ENCODE data around the gene PAK2. TPM values are rescaled to one million over a fixed set of nuclear protein-coding genes. Genes with fewer than 3 reads are reported as not detected.

The PAK2 gene
- total RNA-seq, 2 experiments from 2014 or later: 24.5 to 95.6 TPM

GRCh38 chr3:196875258-196875657, 135.6 kb downstream of the PAK2 start:
- no TSS peak for BruUV-seq (replicated peaks)
- CTCF ChIA-PET (ENCODE audit: unreplicated experiment): no interaction called here
- peaks cover 20% of the 10 kb centered on the region for H3K36me3 ChIP-seq (ENCODE audit: insufficient read depth, low read length)

More at GRCh38 chr3:196875258-196875657, 135.6 kb downstream of the PAK2 start:
- TF ChIP-seq CTCF (conservative IDR thresholded peaks at IDR 0.05; ENCODE audit: low read length): no peak
- no peak for TF ChIP-seq EZH2phosphoT487 (IDR thresholded peaks at IDR 0.05; ENCODE audit: borderline replicate concordance, low read depth, low read length)
- no peak overlapping the region for H3K4me2 ChIP-seq (ENCODE audit: low read length)
- H3K9me3 ChIP-seq (ENCODE audit: low read length): no peaks in the 10 kb centered on the region
- POLR2A ChIA-PET: interaction anchor here (0.7 to 1.1 kb wide), 3 partner anchors 12 to 404 kb away, joined by 3 to 8 read pairs (median 3); partner anchors contain the start of gene NCBP2
- no peak for DNase-seq (ENCODE audit: low spot score)
- no peaks in the 10 kb centered on the region for H3K4me1 ChIP-seq (ENCODE audit: insufficient read depth, low read length, poor library complexity, severe bottlenecking)
- H3K79me2 ChIP-seq (ENCODE audit: insufficient read depth, low read depth, low read length): peaks cover 98% of the 10 kb centered on the region
- intact Hi-C loops (cut with micrococcal nuclease; ENCODE audit: unreplicated experiment): no loop called here
- H4K20me1 ChIP-seq (ENCODE audit: insufficient read depth, low read length): peaks cover 23% of the 10 kb centered on the region
- H3K4me3 ChIP-seq (ENCODE audit: low read depth, low read length, poor library complexity, severe bottlenecking): no peak overlapping the region
- no peak overlapping the region for H2AFZ ChIP-seq (ENCODE audit: low read length)
- no peak overlapping the region for H3K27ac ChIP-seq (ENCODE audit: low read depth, low read length, poor library complexity, severe bottlenecking)
- H3K9me2 ChIP-seq (ENCODE audit: insufficient read depth, low read length): no peaks in the 10 kb centered on the region

Small RNA genes within 50 kb of the gene (small RNA-seq; reads per million reads assigned to genes)
- gene RNU4-89P: not detected
- gene RNU6-42P: not detected
- gene RNU6-646P: not detected

Other genes starting within 250 kb of the PAK2 start
- 29.6 and 31.3 TPM in 2 replicates for gene RNF168, start 236.1 kb upstream of the PAK2 start, total RNA-seq (2014; rRNA removed; shearing (Covaris generic))
- gene RNF168, start 236.1 kb upstream of the PAK2 start, total RNA-seq (2022): 38.1 and 38.7 TPM in 2 replicates
- gene SMCO1, start 224.5 kb upstream of the PAK2 start, total RNA-seq (2014; rRNA removed; shearing (Covaris generic)): not detected in 2 replicates
- gene SMCO1, start 224.5 kb upstream of the PAK2 start, total RNA-seq (2022): not detected in 2 replicates
- gene WDR53, start 171.3 kb upstream of the PAK2 start, total RNA-seq (2014; rRNA removed; shearing (Covaris generic)): 10.8 TPM in 2 replicates
- gene WDR53, start 171.3 kb upstream of the PAK2 start, total RNA-seq (2022): 15.6 and 16.5 TPM in 2 replicates
- gene FBXO45, start 171.2 kb upstream of the PAK2 start, total RNA-seq (2014; rRNA removed; shearing (Covaris generic)): 10.6 and 12.5 TPM in 2 replicates
- gene FBXO45, start 171.2 kb upstream of the PAK2 start, total RNA-seq (2022): 15.5 and 15.6 TPM in 2 replicates
- 0.51 and 1.1 TPM in 2 replicates for gene NRROS, start 100.2 kb upstream of the PAK2 start, total RNA-seq (2014; rRNA removed; shearing (Covaris generic))
- gene NRROS, start 100.2 kb upstream of the PAK2 start, total RNA-seq (2022): 3.7 and 3.8 TPM in 2 replicates
- gene CEP19, start 27.6 kb upstream of the PAK2 start, total RNA-seq (2014; rRNA removed; shearing (Covaris generic)): 1.9 and 3.3 TPM in 2 replicates
- 5.7 and 6.3 TPM in 2 replicates for gene CEP19, start 27.6 kb upstream of the PAK2 start, total RNA-seq (2022)
- 24.1 and 24.9 TPM in 2 replicates for gene PIGX, start 27.5 kb upstream of the PAK2 start, total RNA-seq (2014; rRNA removed; shearing (Covaris generic))
- gene PIGX, start 27.5 kb upstream of the PAK2 start, total RNA-seq (2022): 31.5 and 32.4 TPM in 2 replicates
- 39.4 and 40.2 TPM in 2 replicates for gene SENP5, start 128.1 kb downstream of the PAK2 start, total RNA-seq (2014; rRNA removed; shearing (Covaris generic))
- gene SENP5, start 128.1 kb downstream of the PAK2 start, total RNA-seq (2022): 42.9 and 50.9 TPM in 2 replicates
- gene NCBP2, start 202.7 kb downstream of the PAK2 start, total RNA-seq (2014; rRNA removed; shearing (Covaris generic)): 46.4 and 66.7 TPM in 2 replicates
- 70.4 and 73.6 TPM in 2 replicates for gene NCBP2, start 202.7 kb downstream of the PAK2 start, total RNA-seq (2022)
- gene PIGZ, start 229.0 kb downstream of the PAK2 start, total RNA-seq (2014; rRNA removed; shearing (Covaris generic)): not detected in 2 replicates
- gene PIGZ, start 229.0 kb downstream of the PAK2 start, total RNA-seq (2022): 0.42 TPM in 1 of 2 replicates, not detected in the other